ENCODE results near the gene SH3YL1.

GRCh38 chr2:193141-193671 lies 70.6 kb downstream of the SH3YL1 start:
- TF ChIP-seq CTCF (IDR thresholded peaks at IDR 0.05) (no peak), POLR2AphosphoS5 (IDR thresholded peaks at IDR 0.05; ENCODE audit: low read depth, low read length) (no peak)

All from Panc1 (cell line).